Left ventricle myocardium inferior (tissue), 1 donor: ENCODE measurements around the gene ATP11C. TPM values are rescaled to one million over a fixed set of nuclear protein-coding genes. Genes with fewer than 3 reads are reported as not detected.
A peak's percentile ranks its signal among the peaks of the same experiment; 100 is the strongest.

Source experiments
- DNase-seq: peaks from one replicate; pipeline ENCODE4 v3.0.0-alpha.2; 2020
- H3K27ac ChIP-seq: fragments of 200-600 bp; replicated peaks from 2 replicates; pipeline ENCODE4 v1.8.0; 2021
- H3K27me3 ChIP-seq: fragments of 200-600 bp; 2 replicates; pipeline ENCODE4 v1.8.0; 2021; ENCODE audit warnings: low read depth
- H3K36me3 ChIP-seq: fragments of 200-600 bp; 2 replicates; pipeline ENCODE4 v1.8.0; 2021
- H3K4me1 ChIP-seq: fragments of 200-600 bp; 2 replicates; pipeline ENCODE4 v1.8.0; 2021
- H3K4me3 ChIP-seq: fragments of 200-600 bp; 2 replicates; pipeline ENCODE4 v1.8.0; 2021; ENCODE audit warnings: mild to moderate bottlenecking, moderate library complexity
- H3K9me3 ChIP-seq: fragments of 200-600 bp; replicated peaks from 2 replicates; pipeline ENCODE4 v1.8.0; 2021
- intact Hi-C: fragments of 100-400 bp; cut with micrococcal nuclease; formaldehyde crosslinking; loops from one replicate; pipeline ENCODE4 v1.11.0; 2022
- total RNA-seq: library from RNA; stranded (reverse); fragmentation: NEBNext Ultra II Directional; extraction: Animal tissue kit (Norgen Biotek cat#: 25700); gene quantifications from one replicate; pipeline ENCODE4 v1.2.1, GENCODE V29; 2021
- TF ChIP-seq, protein P1 (sequence below): fragments of 200-600 bp; IDR thresholded peaks from 2 replicates; pipeline ENCODE4 v1.8.0; 2021; ENCODE audit warnings: antibody characterized with exemption, mild to moderate bottlenecking, borderline replicate concordance
- donor health status: DM: no; HTN: yes; CAD: no; lungs with severe emphysema.

The ATP11C gene
- total RNA-seq, 1 donor from 2014 or later: 3.7 TPM

GRCh38 chrX:139762400-139763183 is 170.3 kb downstream of the ATP11C start:
- no peak for DNase-seq
- Histone ChIP-seq H3K4me3 (no peak overlapping the region), H3K27me3 (no peaks in the 10 kb centered on the region), H3K27ac (no peak overlapping the region), H3K36me3 (no peaks in the 10 kb centered on the region), H3K4me1 (no peaks in the 10 kb centered on the region), H3K9me3 (no peaks in the 10 kb centered on the region)
- TF ChIP-seq, protein P1, sequence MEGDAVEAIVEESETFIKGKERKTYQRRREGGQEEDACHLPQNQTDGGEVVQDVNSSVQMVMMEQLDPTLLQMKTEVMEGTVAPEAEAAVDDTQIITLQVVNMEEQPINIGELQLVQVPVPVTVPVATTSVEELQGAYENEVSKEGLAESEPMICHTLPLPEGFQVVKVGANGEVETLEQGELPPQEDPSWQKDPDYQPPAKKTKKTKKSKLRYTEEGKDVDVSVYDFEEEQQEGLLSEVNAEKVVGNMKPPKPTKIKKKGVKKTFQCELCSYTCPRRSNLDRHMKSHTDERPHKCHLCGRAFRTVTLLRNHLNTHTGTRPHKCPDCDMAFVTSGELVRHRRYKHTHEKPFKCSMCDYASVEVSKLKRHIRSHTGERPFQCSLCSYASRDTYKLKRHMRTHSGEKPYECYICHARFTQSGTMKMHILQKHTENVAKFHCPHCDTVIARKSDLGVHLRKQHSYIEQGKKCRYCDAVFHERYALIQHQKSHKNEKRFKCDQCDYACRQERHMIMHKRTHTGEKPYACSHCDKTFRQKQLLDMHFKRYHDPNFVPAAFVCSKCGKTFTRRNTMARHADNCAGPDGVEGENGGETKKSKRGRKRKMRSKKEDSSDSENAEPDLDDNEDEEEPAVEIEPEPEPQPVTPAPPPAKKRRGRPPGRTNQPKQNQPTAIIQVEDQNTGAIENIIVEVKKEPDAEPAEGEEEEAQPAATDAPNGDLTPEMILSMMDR: no peak
- intact Hi-C loops: no loop called here

DNA sequence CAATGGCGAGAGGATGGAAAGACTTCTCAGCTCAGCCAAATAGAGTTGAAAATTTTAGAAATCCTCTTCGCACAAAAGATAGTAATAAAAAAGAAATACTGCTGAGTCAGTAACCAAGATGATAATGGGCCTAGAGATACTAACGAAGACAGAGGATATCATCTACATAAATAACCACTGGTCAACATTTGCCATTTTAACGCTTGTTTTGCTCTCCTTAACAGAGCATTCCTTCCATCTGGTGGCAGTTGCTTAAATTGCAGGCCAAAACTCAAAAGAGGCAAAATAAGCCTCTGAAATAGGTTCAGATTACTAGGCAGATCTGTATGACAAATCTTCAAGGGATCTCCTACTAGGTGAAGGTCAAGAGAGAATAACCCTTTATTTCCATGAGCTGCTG is 173.2 kb downstream of the ATP11C start:
- H3K4me3 ChIP-seq: no peak overlapping the region
- intact Hi-C loops: no loop called here
- peaks cover 4% of the 10 kb centered on the region for H3K36me3 ChIP-seq
- TF ChIP-seq, protein P1: peak; percentile 52
- DNase-seq: no peak
- H3K9me3 ChIP-seq: peaks cover 9% of the 10 kb centered on the region
- H3K27me3 ChIP-seq: no peaks in the 10 kb centered on the region
- no peak overlapping the region for H3K27ac ChIP-seq
- no peaks in the 10 kb centered on the region for H3K4me1 ChIP-seq

GRCh38 chrX:139758809-139759208 is 174.0 kb downstream of the ATP11C start:
- H3K9me3 ChIP-seq: peaks cover 18% of the 10 kb centered on the region
- intact Hi-C loops: no loop called here
- H3K27me3 ChIP-seq: no peaks in the 10 kb centered on the region
- H3K36me3 ChIP-seq: peaks cover 5% of the 10 kb centered on the region
- H3K27ac ChIP-seq: no peak overlapping the region
- no peak for DNase-seq
- TF ChIP-seq, protein P1: no peak
- no peaks in the 10 kb centered on the region for H3K4me1 ChIP-seq
- no peak overlapping the region for H3K4me3 ChIP-seq

- no peaks in the 10 kb centered on the region for H3K4me1 ChIP-seq
- TF ChIP-seq, protein P1: no peak
- H3K9me3 ChIP-seq: peaks cover 23% of the 10 kb centered on the region
- no peaks in the 10 kb centered on the region for H3K27me3 ChIP-seq
- intact Hi-C loops: no loop called here
- H3K27ac ChIP-seq: no peak overlapping the region
- peaks cover 5% of the 10 kb centered on the region for H3K36me3 ChIP-seq
- no peak overlapping the region for H3K4me3 ChIP-seq
- no peak for DNase-seq
These were observed 174.6 kb downstream of the ATP11C start for GRCh38 chrX:139758250-139758649.

- intact Hi-C loops: no loop called here
- TF ChIP-seq, protein P1: no peak
These were observed 181.8 kb downstream of the ATP11C start for GRCh38 chrX:139751053-139751452.

More at GRCh38 chrX:139751053-139751452, 181.8 kb downstream of the ATP11C start:
- H3K4me1 ChIP-seq: no peaks in the 10 kb centered on the region
- H3K27ac ChIP-seq: no peak overlapping the region
- no peak for DNase-seq
- H3K27me3 ChIP-seq: no peaks in the 10 kb centered on the region
- H3K9me3 ChIP-seq: peaks cover 23% of the 10 kb centered on the region
- no peak overlapping the region for H3K4me3 ChIP-seq
- peaks cover 5% of the 10 kb centered on the region for H3K36me3 ChIP-seq
